Mucosa of gallbladder (tissue), 1 donor: ENCODE measurements around the gene NYAP1. TPM values are rescaled to one million over a fixed set of nuclear protein-coding genes. Genes with fewer than 3 reads are reported as not detected.
A peak's percentile ranks its signal among the peaks of the same experiment; 100 is the strongest.
"Not testable (repeated sequence)": the region's sequence is repeated elsewhere in the genome, so short reads cannot be mapped to it uniquely, and the experiment has no call there.

Experiments
- DNase-seq: peaks from one replicate; pipeline ENCODE4 v3.0.0-alpha.2; 2020; ENCODE audit warnings: low spot score
- total RNA-seq: library from RNA; stranded (reverse); gene quantifications from one replicate; pipeline ENCODE4 v1.2.1, GENCODE V29; 2021
- donor health status: DM: no; HTN: no; CAD: no.

NYAP1 gene
- total RNA-seq, 1 donor from 2014 or later: 1.2 TPM

- peak; percentile 58 for DNase-seq
Observed at GRCh38 chr7:100483090-100483721, 521 bp upstream of the NYAP1 start.

GRCh38 chr7:100484673-100485045, 932 bp downstream of the NYAP1 start:
- no peak for DNase-seq

GRCh38 chr7:100485471-100485876, 1.7 kb downstream of the NYAP1 start:
- no peak for DNase-seq

- no peak for DNase-seq
Observed at GRCh38 chr7:100486111-100486636, 2.4 kb downstream of the NYAP1 start.

- no peak for DNase-seq
Observed at GRCh38 chr7:100486753-100487446, 3.2 kb downstream of the NYAP1 start.

- no peak for DNase-seq
Observed at GRCh38 chr7:100488333-100489095, 4.8 kb downstream of the NYAP1 start.

GRCh38 chr7:100489121-100489520, 5.4 kb downstream of the NYAP1 start:
- no peak for DNase-seq

GRCh38 chr7:100489824-100490223, 6.1 kb downstream of the NYAP1 start:
- DNase-seq: no peak

- DNase-seq: no peak
Observed at GRCh38 chr7:100490483-100491191, 6.9 kb downstream of the NYAP1 start.

- no peak for DNase-seq
Observed at GRCh38 chr7:100491192-100491578, 7.5 kb downstream of the NYAP1 start.

- DNase-seq: no peak
Observed at GRCh38 chr7:100492738-100493475, 9.2 kb downstream of the NYAP1 start.

GRCh38 chr7:100493476-100494264, 9.9 kb downstream of the NYAP1 start:
- no peak for DNase-seq

GRCh38 chr7:100496509-100496908, 12.8 kb downstream of the NYAP1 start:
- DNase-seq: no peak

- not testable (repeated sequence) for DNase-seq
Observed at GRCh38 chr7:100500743-100501142, 17.0 kb downstream of the NYAP1 start.

- DNase-seq: not testable (repeated sequence)
Observed at GRCh38 chr7:100504031-100504430, 20.3 kb downstream of the NYAP1 start.

- DNase-seq: no peak
Observed at GRCh38 chr7:100504887-100505611, 21.3 kb downstream of the NYAP1 start.

GRCh38 chr7:100506356-100506923, 22.7 kb downstream of the NYAP1 start:
- no peak for DNase-seq

- DNase-seq: no peak
Observed at GRCh38 chr7:100509231-100509630, 25.5 kb downstream of the NYAP1 start.
